H7 (cell line): ENCODE measurements around the gene CHMP6. TPM values are rescaled to one million over a fixed set of nuclear protein-coding genes. Genes with fewer than 3 reads are reported as not detected.

Source experiments
- DNase-seq: peaks from one replicate; pipeline ENCODE4 v3.0.0; 2012
- H3K27me3 ChIP-seq: 2 replicates; pipeline ENCODE4 v1.6.0; 2011; ENCODE audit warnings: mild to moderate bottlenecking, low read length; ENCODE audit not compliant: control insufficient read depth, insufficient read depth
- H3K36me3 ChIP-seq: replicated peaks from 2 replicates; pipeline ENCODE4 v1.5.1; 2011; ENCODE audit warnings: low read length; ENCODE audit not compliant: control insufficient read depth, insufficient read depth
- H3K4me3 ChIP-seq: 2 replicates; pipeline ENCODE4 v1.5.1; 2011; ENCODE audit warnings: low read depth, mild to moderate bottlenecking, control low read depth, low read length, moderate library complexity; ENCODE audit not compliant: insufficient read depth
- total RNA-seq: library from RNA; depleted of rRNA; stranded (reverse); fragments of >200 nt; shearing (Covaris generic); gene quantifications from 2 replicates; pipeline ENCODE4 v1.2.3, GENCODE V29; 2014

The CHMP6 gene
- total RNA-seq, 1 experiment from 2014 or later, result 15.0 TPM

- DNase-seq, result peak; percentile 35
- Histone ChIP-seq H3K36me3 (no peaks in the 10 kb centered on the region; the same call in 1 of the 2 replicates), H3K4me3 (no peak overlapping the region), H3K27me3 (no peaks in the 10 kb centered on the region)
These were observed 40.2 kb upstream of the CHMP6 start for GRCh38 chr17:80951121-80952090.

GRCh38 chr17:80952291-80952690 is 39.4 kb upstream of the CHMP6 start:
- DNase-seq, result peak; percentile 46
- H3K36me3 ChIP-seq, result no peaks in the 10 kb centered on the region; the same call in 1 of the 2 replicates
- H3K4me3 ChIP-seq, result no peak overlapping the region
- H3K27me3 ChIP-seq, result no peaks in the 10 kb centered on the region

GRCh38 chr17:80953471-80954315 is 37.9 kb upstream of the CHMP6 start:
- no peak overlapping the region for H3K4me3 ChIP-seq
- peak; percentile 35 for DNase-seq
- H3K36me3 ChIP-seq, result no peaks in the 10 kb centered on the region; the same call in 1 of the 2 replicates
- H3K27me3 ChIP-seq, result no peaks in the 10 kb centered on the region

GRCh38 chr17:80955078-80955477 is 36.6 kb upstream of the CHMP6 start:
- Histone ChIP-seq H3K27me3 (no peaks in the 10 kb centered on the region), H3K36me3 (no peaks in the 10 kb centered on the region; the same call in 1 of the 2 replicates), H3K4me3 (no peak overlapping the region)
- DNase-seq, result peak; percentile 14

GRCh38 chr17:80955671-80956280 is 35.9 kb upstream of the CHMP6 start:
- Histone ChIP-seq H3K27me3 (no peaks in the 10 kb centered on the region), H3K36me3 (no peaks in the 10 kb centered on the region; the same call in 1 of the 2 replicates), H3K4me3 (no peak overlapping the region)
- DNase-seq, result peak; percentile 71

- Histone ChIP-seq H3K27me3 (no peaks in the 10 kb centered on the region), H3K4me3 (no peak overlapping the region), H3K36me3 (no peaks in the 10 kb centered on the region; the same call in 1 of the 2 replicates)
- DNase-seq, result peak; percentile 62
These were observed 35.1 kb upstream of the CHMP6 start for GRCh38 chr17:80956321-80957190.

- Histone ChIP-seq H3K36me3 (no peaks in the 10 kb centered on the region), H3K27me3 (no peaks in the 10 kb centered on the region), H3K4me3 (no peak overlapping the region)
- peak; percentile 42 for DNase-seq
These were observed 34.1 kb upstream of the CHMP6 start for GRCh38 chr17:80957461-80957941.

GRCh38 chr17:80959330-80960036 is 32.2 kb upstream of the CHMP6 start:
- Histone ChIP-seq H3K36me3 (no peaks in the 10 kb centered on the region), H3K27me3 (no peaks in the 10 kb centered on the region), H3K4me3 (no peak overlapping the region)
- DNase-seq, result peak; percentile 62

- DNase-seq, result peak; percentile 48
- Histone ChIP-seq H3K27me3 (no peaks in the 10 kb centered on the region), H3K4me3 (no peak overlapping the region)
These were observed 31.4 kb upstream of the CHMP6 start for GRCh38 chr17:80960037-80960796.

GRCh38 chr17:80960797-80961452 is 30.7 kb upstream of the CHMP6 start:
- Histone ChIP-seq H3K27me3 (no peaks in the 10 kb centered on the region), H3K4me3 (no peak overlapping the region), H3K36me3 (no peaks in the 10 kb centered on the region)
- DNase-seq, result peak; percentile 39

More at GRCh38 chr17:80960037-80960796, 31.4 kb upstream of the CHMP6 start:
- H3K36me3 ChIP-seq, result no peaks in the 10 kb centered on the region

GRCh38 chr17:80961541-80962330 is 29.9 kb upstream of the CHMP6 start:
- peak; percentile 76 for DNase-seq
- Histone ChIP-seq H3K27me3 (no peaks in the 10 kb centered on the region), H3K4me3 (no peak overlapping the region), H3K36me3 (no peaks in the 10 kb centered on the region)
